NCI-H2227 (cell line): Measurements from ENCODE around the gene C2CD3.
"Not testable (repeated sequence)": the region's sequence is repeated elsewhere in the genome, so short reads cannot be mapped to it uniquely, and the experiment has no call there.

Experiments
- DNase-seq: peaks from one replicate; lab custom pipeline; 2025; ENCODE audit not compliant: unreplicated experiment; lab: John Stamatoyannopoulos, UW

The C2CD3 gene

DNA sequence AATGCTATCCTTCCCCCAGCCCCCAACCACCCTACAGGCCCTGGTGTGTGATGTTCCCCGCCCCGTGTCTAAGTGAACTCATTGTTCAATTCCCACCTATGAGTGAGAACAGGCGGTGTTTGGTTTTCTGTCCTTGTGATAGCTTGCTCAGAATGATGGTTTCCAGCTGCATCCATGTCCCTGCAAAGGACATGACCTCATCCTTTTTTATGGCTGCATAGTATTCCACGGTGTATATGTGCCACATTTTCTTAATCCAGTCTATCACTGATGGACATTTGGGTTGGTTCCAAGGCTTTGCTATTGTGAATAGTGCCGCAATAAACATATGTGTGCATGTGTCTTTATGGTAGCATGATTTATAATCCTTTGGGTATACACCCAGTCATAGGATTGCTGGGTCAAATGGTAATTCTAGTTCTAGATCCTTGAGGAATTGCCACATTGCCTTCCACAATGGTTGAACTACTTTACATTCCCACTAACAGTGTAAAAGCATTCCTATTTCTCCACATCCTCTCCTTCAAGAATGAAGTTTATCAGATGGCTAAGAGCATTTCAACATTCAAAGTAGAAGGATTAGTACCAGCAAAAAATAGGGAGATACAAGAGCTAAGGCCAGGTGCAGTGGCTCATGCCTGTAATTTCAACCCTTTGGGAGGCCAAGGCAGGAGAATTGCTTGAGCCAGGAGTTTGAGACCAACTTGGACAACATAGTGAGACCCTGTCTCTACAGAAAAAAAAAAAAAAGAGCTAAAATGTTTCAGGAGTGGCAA lies 50.4 kb downstream of the C2CD3 start:
- not testable (repeated sequence) for DNase-seq

DNA sequence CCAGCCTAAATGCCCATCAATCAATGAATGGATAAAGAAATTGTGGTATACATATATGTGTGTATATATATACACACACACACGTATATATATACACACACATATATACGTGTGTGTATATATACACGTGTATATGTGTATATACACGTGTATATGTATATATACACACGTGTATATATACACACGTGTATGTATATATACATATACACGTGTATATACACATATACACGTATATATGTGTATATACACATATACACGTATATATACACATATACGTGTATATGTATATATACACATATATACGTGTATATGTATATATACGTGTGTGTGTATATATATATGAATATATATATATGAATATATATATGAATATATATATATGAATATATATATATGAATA lies 54.1 kb downstream of the C2CD3 start:
- DNase-seq = no peak

DNA sequence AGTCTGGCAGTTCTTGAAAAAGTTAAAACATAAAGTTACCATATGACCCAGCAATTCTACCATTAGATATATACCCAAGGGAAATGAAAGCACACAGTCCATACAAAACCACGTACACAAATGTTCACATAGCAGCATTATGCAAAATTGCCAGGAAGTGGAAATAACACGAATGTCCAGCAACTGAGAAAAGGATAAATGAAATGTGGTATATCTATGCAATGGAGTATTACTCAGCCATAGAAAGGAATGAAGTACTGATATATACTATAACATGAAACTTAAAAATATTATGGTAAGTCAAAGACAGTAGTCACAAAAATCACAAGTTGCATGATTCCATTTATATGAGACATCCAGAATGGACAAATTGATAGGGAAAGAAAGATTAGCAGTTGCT lies 57.9 kb downstream of the C2CD3 start:
- DNase-seq = no peak

DNA sequence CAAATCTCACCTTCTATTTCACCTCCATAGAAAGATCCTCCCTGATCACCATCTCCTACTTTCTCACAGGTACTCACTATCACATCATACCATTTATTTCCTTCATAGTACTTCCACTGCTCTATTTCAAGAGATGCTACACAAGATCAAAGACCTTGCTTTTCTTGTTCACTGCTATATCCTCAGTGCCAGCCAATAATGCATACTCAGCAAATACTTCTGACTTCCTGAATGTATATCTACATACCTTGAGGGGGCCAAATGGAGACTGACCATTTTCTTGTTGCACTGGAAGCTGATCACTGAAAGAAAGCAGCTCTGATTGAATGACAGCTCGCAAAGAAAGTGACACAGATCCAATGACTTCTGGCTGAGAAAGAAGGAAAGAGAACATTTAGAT lies 64.7 kb downstream of the C2CD3 start:
- no peak for DNase-seq

DNA sequence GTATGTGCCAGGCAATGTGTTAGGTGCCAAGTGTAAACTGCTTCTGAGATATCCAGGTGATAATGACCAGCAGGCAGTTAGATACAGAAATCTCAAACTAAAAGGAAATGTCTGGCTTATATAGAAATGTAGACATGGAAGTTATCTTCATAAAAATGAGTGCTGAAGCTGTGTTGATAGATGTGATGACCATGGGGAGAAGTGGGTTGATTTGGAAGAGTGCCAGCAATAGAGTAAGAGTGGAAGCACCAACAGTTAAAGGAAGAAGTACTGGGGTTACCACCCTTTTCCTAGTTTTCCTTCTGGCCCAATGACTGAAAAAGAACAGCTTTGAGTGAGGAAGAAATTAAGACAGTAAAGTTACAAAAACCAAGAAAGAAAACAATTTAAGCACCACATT lies 68.5 kb downstream of the C2CD3 start:
- DNase-seq = no peak

DNA sequence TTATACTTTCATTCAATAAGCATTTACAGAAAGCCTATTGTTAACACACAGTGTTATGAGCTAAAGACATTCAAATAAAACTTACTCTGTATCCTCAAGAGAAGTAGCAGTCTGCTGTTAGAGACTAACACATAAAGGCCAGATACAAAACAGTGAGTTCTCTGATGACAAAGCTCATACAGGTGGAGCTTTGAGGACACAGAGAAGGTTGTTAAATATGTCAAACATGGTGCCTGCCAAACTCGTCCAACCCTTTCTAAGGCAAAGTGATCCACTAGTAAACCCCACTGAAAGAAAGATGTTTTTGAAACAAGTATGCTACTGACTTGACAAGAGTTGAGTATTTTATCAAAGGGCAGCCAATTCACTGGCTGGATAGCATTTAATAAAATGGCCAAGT lies 70.1 kb downstream of the C2CD3 start:
- no peak for DNase-seq

DNA sequence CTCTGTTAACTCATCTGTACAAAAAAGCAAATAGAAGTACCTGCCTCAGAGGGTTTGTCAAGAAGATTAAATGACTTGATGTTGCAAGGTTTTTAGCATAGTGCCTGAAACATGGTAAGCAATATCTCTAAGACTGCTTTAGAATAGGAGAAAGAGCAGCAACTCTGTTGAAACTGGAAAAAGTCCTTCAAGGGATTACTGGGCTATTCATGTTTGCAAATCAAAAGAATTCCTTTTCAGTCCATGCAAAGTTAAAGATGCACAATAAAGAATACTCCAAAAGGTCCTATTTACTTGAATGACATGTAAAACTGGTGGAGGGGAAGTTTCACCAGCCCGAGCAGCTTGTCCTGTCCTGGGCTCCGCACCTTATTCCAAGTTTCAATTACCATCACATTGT lies 70.6 kb downstream of the C2CD3 start:
- DNase-seq = no peak

DNA sequence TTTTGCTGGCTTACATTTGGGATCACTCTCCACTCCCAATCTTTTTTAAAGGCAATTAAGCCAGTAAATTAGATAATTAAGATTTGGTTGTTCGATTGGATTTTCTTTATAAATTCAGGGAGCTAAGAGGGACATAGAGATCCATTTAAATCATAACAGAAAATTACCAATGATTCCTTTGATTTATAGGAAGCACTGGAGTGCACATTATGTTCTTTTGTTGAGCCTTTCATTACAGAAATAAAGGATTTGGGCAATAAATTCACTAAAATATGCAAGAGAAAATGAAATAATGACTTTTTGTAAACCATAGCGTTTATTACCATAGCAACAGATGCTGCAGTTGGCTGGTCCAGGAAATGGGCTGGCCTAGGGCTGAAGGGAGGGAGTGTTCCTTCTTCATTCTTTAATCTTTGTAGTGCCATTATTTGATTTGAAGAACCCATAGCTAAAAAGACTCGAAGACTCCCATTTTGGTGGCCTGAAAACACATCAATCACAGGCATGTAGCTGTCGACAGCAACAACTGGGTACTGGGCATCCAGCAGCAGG lies 73.0 kb downstream of the C2CD3 start:
- no peak for DNase-seq

DNA sequence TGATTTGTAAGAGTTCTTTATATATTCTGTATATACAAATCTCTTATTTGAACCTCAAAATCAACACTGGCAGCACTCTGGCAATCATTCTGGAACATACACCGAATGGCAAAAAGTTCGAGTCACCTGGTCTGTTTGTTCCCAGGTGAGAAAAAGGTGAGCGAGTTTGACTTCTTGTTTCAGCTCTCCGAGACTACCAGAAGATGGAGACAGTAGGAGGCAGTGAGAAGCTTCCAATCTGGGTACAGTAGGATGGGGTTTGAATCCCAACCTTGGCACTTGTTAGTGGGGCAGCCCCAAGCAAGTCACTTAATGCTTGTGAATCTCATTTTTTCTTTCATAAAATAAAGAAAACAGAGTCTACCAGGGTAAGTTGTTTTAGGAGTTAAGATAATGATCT lies 76.4 kb downstream of the C2CD3 start:
- DNase-seq = no peak

DNA sequence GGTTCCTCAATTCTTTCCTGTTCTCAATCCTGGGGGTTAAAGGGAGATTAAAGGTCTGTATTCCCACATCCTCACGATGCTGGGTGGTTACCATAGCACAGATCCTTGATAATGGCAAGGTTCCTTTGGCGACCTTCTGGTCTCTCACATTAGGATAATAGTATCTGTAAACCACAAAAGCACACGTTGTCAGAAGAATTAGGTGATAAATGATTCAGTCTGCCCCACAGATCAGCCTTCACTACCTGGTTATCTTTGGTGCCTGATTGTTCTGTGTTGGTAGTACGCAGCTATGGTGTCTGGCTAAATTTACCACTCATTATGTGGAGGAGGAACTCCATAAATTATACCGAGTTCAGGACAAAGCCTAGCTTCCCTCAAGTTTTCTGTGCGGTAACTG lies 78.4 kb downstream of the C2CD3 start:
- DNase-seq = peak; percentile 16

DNA sequence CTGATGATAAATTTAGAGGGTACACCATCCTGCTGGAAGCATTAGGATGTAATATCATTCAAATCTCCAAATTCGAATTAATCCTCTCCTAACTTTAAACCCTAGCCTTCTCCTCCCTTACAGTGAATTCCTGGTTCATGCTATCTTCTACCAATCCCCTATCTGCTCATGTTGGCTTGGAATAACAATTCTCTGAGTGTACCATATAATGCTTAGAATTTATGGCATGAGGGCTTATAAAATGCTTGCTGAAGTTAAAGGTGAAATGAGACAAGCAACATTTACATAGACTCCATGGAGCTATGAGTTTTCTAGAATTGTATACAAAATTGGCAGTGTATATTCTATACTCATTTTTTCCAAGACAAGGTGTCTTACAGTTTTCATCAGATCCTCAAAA lies 79.3 kb downstream of the C2CD3 start:
- DNase-seq = no peak

DNA sequence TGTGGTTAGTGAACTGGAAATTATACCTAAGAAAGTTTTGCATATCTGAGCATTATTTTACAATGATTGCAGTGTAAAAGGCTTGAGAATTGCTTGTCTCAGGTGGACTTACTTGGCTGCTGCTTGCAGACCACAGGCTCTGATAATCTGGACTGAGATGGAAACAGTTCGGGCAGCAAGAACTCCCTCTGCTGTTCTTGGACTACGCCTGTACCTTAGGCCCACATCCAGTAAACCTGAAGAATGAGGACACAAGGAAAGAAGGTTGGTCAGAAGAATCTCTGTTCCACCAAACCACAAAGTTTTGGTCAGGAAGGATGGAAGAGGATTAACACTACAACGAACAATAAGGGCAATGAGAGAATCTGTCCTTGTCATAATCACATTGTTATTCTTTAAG lies 80.1 kb downstream of the C2CD3 start:
- no peak for DNase-seq

DNA sequence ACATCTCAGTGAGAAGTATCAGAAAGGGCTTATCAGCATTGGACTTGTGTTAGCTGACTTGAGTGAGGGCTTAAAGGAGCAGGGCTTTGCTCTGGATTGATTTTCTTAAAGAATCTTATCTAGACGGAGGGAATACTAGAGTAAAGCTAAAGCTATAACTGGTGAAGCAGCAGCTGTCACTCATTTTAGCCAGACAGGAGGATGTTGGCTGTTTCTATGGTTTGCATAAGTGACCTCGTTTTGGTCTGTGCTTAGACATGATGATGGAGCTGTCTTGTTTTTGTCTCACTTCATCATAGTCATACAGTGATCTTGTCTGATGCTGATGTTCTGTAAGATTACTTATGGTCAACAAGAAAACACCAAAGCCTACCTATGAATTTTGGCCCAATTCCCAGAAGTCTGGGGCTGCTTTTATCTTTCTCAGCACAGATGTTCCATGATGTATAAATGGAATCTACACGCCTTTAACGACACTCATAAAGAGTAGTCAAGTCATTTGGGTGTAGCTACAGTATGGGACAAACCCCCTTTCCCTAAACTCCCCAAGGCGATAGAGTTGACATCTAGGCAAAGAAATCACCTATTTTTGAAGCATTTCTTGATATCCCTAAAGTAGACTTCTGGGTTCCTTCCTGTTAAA lies 84.4 kb downstream of the C2CD3 start:
- DNase-seq = no peak

DNA sequence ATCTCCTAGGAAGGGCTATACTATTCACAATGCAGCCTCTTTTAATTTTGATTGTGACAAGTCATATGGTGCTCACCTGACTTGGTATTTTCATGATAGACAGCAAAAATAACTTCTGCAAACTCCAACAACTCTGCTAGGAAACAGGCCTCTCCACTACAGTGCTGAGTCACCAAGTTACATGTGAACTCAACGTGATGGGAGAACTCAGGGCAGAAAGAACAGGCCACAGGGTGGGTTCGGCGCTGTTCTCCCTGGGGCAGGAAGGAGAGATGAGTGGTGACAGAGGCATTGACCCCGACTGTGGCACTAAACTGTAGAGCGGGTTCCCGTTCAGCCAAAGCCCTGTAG lies 85.3 kb downstream of the C2CD3 start:
- no peak for DNase-seq

DNA sequence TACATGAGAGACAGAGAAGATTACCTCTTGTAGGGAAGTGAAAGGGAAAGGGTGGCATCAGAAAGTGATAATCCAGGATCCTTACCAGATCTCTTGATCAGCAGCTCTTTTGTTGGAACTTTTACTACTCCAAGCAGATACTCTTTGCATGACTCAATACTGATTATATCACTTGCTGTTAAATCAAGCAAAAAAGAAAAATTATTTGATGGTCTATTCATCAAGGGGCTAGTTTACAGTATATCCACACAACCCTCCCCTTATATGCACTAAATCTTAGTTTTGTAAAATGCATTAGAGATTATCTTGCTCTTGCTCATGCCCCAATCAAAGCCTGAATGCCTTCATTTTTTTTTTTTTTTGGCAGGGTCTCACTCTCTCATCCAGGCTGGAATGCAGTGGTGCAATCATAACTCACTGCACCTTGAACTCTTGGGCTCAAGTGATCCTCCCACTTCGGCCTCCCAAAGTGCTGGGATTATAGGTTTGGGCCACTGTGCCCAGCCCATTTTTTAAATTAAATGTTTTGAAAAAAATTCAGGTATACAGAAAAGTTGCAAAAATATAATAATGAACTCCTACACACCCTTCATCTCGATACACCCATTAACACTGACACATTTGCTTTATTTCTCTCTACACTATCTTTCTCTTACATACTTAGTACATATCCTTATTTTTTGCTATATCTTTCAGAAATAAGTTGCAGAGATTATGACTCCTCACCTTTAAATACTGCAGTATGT lies 85.8 kb downstream of the C2CD3 start:
- DNase-seq = no peak

DNA sequence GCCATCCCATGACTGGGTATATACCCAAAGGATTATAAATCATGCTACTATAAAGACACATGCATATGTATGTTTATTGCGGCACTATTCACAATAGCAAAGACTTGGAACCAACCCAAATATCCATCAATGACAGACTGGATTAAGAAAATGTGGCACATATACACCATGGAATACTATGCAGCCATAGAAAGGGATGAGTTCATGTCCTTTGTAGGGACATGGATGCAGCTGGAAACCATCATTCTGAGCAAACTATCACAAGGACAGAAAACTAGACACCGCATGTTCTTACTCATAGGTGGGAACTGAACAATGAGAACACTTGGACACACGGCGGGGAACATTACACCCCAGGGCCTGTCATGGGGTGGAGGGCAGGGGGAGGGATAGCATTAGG lies 86.9 kb downstream of the C2CD3 start:
- DNase-seq = not testable (repeated sequence)

DNA sequence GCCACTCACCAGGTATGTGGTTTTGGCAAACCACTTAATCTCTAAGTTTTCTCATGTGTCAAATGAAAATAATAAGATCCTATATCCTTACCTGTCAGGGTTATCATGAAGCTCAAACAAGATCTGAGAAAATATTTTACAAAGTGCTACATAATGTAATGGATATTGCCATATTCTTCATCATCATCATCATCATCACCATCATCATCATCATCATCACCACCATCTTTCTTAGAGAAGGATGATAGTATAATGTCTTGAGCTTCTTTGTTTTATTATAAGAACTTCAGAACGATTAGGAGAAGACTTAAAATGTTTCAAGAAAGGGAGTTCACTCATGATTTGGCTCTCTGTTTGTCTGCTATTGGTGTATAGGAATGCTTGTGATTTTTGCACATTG lies 89.4 kb downstream of the C2CD3 start:
- DNase-seq = no peak

DNA sequence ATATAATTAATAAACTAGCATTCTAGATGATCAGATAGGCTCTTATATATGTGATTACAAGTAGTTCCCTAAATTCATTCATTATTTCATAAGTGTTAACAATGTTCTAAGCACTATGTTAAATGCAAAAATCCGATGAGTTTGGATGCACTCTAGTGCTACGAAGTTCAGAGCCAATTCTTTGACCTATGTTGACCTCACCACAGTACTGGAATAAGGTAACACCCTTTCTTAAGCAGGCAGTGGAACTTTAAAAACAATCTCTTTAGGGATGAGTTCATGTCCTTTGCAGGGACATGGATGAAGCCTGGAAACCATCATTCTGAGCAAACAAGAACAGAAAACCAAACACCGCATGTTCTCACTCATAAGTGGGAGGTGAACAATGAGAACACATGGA lies 93.6 kb downstream of the C2CD3 start:
- DNase-seq = no peak

DNA sequence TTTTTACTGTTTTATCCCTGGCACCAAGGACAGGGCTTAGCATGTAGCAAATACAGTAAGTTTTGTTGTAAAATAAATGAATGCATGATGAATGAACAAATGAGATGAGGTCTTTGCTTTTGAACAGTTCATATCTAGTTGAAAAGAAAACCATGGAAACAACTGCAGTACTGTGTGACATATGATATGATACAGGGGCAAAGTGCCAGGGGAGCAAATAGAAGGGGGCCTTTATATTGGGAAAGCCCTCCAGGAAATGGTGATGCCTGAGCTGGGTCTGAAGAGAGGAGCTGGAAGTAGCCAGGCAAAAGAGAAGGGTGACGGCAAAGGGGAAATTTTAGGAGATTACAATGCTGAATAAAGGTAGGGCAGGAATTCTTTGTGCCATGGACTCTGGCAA lies 98.1 kb downstream of the C2CD3 start:
- no peak for DNase-seq

DNA sequence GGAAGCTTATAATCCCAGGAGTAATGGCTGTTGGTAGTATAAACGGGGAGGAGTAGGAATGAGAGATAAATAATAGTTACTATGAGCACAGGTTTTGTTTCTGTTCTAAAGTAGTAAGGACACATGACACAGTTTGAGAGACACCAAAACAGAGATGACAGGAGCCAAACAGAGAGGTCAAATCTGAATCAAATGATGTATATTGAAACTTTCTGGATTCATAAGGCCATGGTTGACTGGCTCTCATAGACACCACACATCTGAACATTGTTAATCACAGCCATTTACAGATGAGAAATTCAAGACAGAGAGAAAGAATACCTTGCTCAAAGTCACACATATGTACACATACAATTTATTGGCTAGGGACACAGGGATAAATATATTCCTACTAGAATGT lies 98.5 kb downstream of the C2CD3 start:
- no peak for DNase-seq

DNA sequence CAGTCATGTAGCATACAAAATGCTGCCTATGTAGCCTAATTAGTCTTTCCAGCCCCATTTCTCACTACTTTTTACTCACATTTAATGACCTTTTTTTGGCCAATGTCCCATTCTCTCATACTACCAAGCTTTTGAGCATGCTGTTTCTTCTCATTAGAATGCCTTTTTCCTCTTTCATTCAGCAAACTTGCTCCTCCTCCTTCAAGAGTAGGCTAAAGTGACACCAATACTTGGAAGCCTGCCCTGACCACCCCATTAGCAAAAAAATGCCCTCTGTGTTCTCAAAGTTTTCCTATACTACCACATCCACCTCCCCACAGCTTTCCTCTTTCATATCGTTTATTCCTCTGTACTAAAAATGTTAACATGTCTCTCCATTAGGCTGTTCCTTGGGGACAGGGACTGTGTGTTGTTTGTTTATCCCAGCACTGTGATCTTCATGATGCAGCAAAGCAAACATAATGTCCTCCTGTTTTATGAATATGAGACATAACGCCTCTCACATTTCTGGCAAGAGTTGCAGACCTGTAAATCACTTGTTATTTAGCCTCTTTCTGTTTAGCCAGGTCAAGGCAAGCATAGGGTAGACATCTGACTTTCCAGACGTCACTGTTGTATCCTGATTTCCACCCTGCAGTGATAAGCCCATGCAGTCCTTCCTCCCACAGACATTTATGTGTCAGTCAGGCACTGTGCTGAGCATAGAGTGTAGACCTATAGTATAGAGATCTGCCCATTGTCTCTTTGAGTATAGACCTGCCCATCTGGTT lies 99.9 kb downstream of the C2CD3 start:
- no peak for DNase-seq
